IMR-90 (cell line): ENCODE measurements around the gene ITPK1. TPM values are rescaled to one million over a fixed set of nuclear protein-coding genes. Genes with fewer than 3 reads are reported as not detected.

Experiments
- ATAC-seq: fragments of 200-7000 bp; cut with Tn5 transposase; 2 replicates; pipeline ENCODE4 v1.9.1; 2020; ENCODE audit warnings: low read depth, mild to moderate bottlenecking, moderate library complexity
- BruUV-seq: library from RNA; stranded (reverse); fragments of 400-500 nt; replicated peaks from 2 replicates; lab custom pipeline; 2021; lab: Mats Ljungman, UMichigan
- CTCF ChIA-PET: fragments of 300-600 bp; formaldehyde crosslinking; extraction: SDS; loops from one replicate; lab custom pipeline; 2021; ENCODE audit warnings: antibody characterized with exemption; lab: Yijun Ruan, JAX
- POLR2A ChIA-PET: fragments of 300-600 bp; sonication (Branson Sonifier 250); formaldehyde crosslinking; loops from one replicate; lab custom pipeline; 2022; ENCODE audit warnings: antibody characterized with exemption; ENCODE audit not compliant: unreplicated experiment; lab: Charles Lee
- DNase-seq: peaks from one replicate; pipeline ENCODE4 v3.0.0; 2013
- H2AFZ ChIP-seq: replicated peaks from 2 replicates; pipeline ENCODE3; 2013; ENCODE audit warnings: low read length, mild to moderate bottlenecking; ENCODE audit not compliant: poor library complexity
- H2AK5ac ChIP-seq: 2 replicates; pipeline ENCODE4 v1.6.1; 2013; ENCODE audit warnings: low read depth, low read length, inconsistent platforms
- H2AK9ac ChIP-seq: replicated peaks from 2 replicates; pipeline ENCODE3; 2013; ENCODE audit warnings: mild to moderate bottlenecking, low read depth, low read length, moderate library complexity; ENCODE audit not compliant: poor library complexity
- H2BK120ac ChIP-seq: 2 replicates; pipeline ENCODE4 v1.6.1; 2013; ENCODE audit warnings: low read depth, low read length, inconsistent platforms
- H2BK15ac ChIP-seq: 3 replicates; pipeline ENCODE4 v1.6.1; 2013; ENCODE audit warnings: low read depth, low read length, inconsistent platforms
- H2BK20ac ChIP-seq: 2 replicates; pipeline ENCODE4 v1.6.1; 2013; ENCODE audit warnings: low read depth, mild to moderate bottlenecking, inconsistent platforms, low read length, moderate library complexity
- H2BK5ac ChIP-seq: 2 replicates; pipeline ENCODE4 v1.6.1; 2013; ENCODE audit warnings: mild to moderate bottlenecking, low read depth, low read length, inconsistent platforms; ENCODE audit not compliant: poor library complexity, severe bottlenecking
- H3K14ac ChIP-seq: replicated peaks from 2 replicates; pipeline ENCODE4 v1.6.1; 2013; ENCODE audit warnings: low read depth, low read length, inconsistent platforms
- H3K18ac ChIP-seq: 2 replicates; pipeline ENCODE4 v1.6.1; 2013; ENCODE audit warnings: low read depth, low read length, control low read depth
- H3K23ac ChIP-seq: 2 replicates; pipeline ENCODE4 v1.6.1; 2013; ENCODE audit warnings: low read depth, low read length, inconsistent platforms
- H3K27ac ChIP-seq: 2 replicates; pipeline ENCODE4 v1.5.1; 2013; ENCODE audit warnings: mild to moderate bottlenecking, control low read depth, low read length; ENCODE audit not compliant: insufficient read depth
- H3K27me3 ChIP-seq: 2 replicates; pipeline ENCODE4 v1.6.1; 2013; ENCODE audit warnings: low read length; ENCODE audit not compliant: control insufficient read depth, insufficient read depth
- H3K36me3 ChIP-seq: 2 replicates; pipeline ENCODE4 v1.6.1; 2013; ENCODE audit warnings: low read length, mixed read lengths; ENCODE audit not compliant: control insufficient read depth, insufficient read depth
- H3K4ac ChIP-seq: 2 replicates; pipeline ENCODE4 v1.6.1; 2013; ENCODE audit warnings: low read depth, low read length, inconsistent platforms
- H3K4me1 ChIP-seq: 2 replicates; pipeline ENCODE4 v1.6.1; 2013; ENCODE audit warnings: low read length, mixed read lengths; ENCODE audit not compliant: control insufficient read depth, insufficient read depth
- H3K4me2 ChIP-seq: 2 replicates; pipeline ENCODE4 v1.6.1; 2013; ENCODE audit warnings: low read depth, mild to moderate bottlenecking, control low read depth, low read length, moderate library complexity
- H3K4me3 ChIP-seq: 2 replicates; pipeline ENCODE4 v1.5.1; 2013; ENCODE audit warnings: low read depth, mild to moderate bottlenecking, control low read depth, low read length, moderate library complexity; ENCODE audit not compliant: insufficient read depth
- H3K56ac ChIP-seq: 2 replicates; pipeline ENCODE4 v1.6.1; 2013; ENCODE audit warnings: low read length, inconsistent platforms; ENCODE audit not compliant: insufficient read depth; ENCODE audit errors: extremely low read depth
- H3K79me1 ChIP-seq, 2 experiments: 2 replicates each; pipeline ENCODE4 v1.6.1; 2013; ENCODE audit warnings: low read length in 2 of 2, inconsistent platforms in 1 of 2, low read depth in 1 of 2
- H3K9ac ChIP-seq: 2 replicates; pipeline ENCODE4 v1.6.1; 2013; ENCODE audit warnings: low read depth, low read length, control low read depth
- H3K9me1 ChIP-seq: 2 replicates; pipeline ENCODE4 v1.6.1; 2013; ENCODE audit warnings: low read length, inconsistent platforms; ENCODE audit not compliant: insufficient read depth
- H3K9me3 ChIP-seq: 2 replicates; pipeline ENCODE4 v1.6.1; 2013; ENCODE audit warnings: low read length; ENCODE audit not compliant: control insufficient read depth, insufficient read depth
- H4K20me1 ChIP-seq: 2 replicates; pipeline ENCODE4 v1.6.1; 2013; ENCODE audit warnings: low read length, inconsistent platforms; ENCODE audit not compliant: insufficient read depth
- H4K5ac ChIP-seq: 2 replicates; pipeline ENCODE4 v1.6.1; 2013; ENCODE audit warnings: mild to moderate bottlenecking, low read depth, low read length, control low read depth
- H4K8ac ChIP-seq, 2 experiments: 2 replicates each; pipeline ENCODE4 v1.6.1; 2013; ENCODE audit warnings: low read depth in 2 of 2, low read length in 2 of 2, control low read depth in 1 of 2, inconsistent platforms in 1 of 2
- H4K91ac ChIP-seq: 2 replicates; pipeline ENCODE4 v1.6.1; 2013; ENCODE audit warnings: low read depth, low read length, inconsistent platforms; ENCODE audit not compliant: insufficient read depth
- BHLHE40 ChIP-seq: fragments of 150-350 bp; IDR thresholded peaks from 2 replicates; pipeline ENCODE4 v1.6.1; 2016; ENCODE audit warnings: mild to moderate bottlenecking, low read depth, low read length
- CEBPB ChIP-seq: IDR thresholded peaks from 2 replicates; pipeline ENCODE4 v1.6.1; 2012; ENCODE audit warnings: low read depth, low read length, improper control_type of control experiment
- CHD1 ChIP-seq: IDR thresholded peaks from 2 replicates; pipeline ENCODE4 v1.6.1; 2012; ENCODE audit warnings: low read depth, low read length, improper control_type of control experiment
- FOS ChIP-seq: fragments of 150-350 bp; IDR thresholded peaks from 2 replicates; pipeline ENCODE4 v1.6.1; 2016; ENCODE audit warnings: low read depth, low read length
- MAFK ChIP-seq: IDR thresholded peaks from 2 replicates; pipeline ENCODE4 v1.6.1; 2012; ENCODE audit warnings: low read depth, low read length, improper control_type of control experiment
- MXI1 ChIP-seq: IDR thresholded peaks from 2 replicates; pipeline ENCODE4 v1.6.1; 2012; ENCODE audit warnings: low read depth, mild to moderate bottlenecking, low read length, moderate library complexity, borderline replicate concordance
- NFE2L2 ChIP-seq: fragments of 150-350 bp; IDR thresholded peaks from 2 replicates; pipeline ENCODE4 v1.6.1; 2016; ENCODE audit warnings: low read depth, mild to moderate bottlenecking, low read length
- dilution Hi-C: fragments of 300-500 bp; cut with HindIII; formaldehyde crosslinking; loops from one replicate; pipeline ENCODE4 v1.14.3; 2018; ENCODE audit warnings: low sequenced_read_pairs; ENCODE audit not compliant: unreplicated experiment
- in situ Hi-C: fragments of 300-500 bp; cut with MboI; formaldehyde crosslinking; loops from 3 replicates; pipeline ENCODE4 v1.14.3; 2019; ENCODE audit warnings: low sequenced_read_pairs, inconsistent platforms, mixed read lengths
- intact Hi-C: fragments of 100-400 bp; cut with micrococcal nuclease; formaldehyde crosslinking; loops from 2 replicates; pipeline ENCODE4 v1.10.0; 2022
- polyA plus RNA-seq, 3 experiments: library from polyadenylated mRNA; depleted of rRNA; stranded (reverse); fragments of >200 nt; gene quantifications; 2 replicates each; pipeline ENCODE4 v1.2.3, GENCODE V29; 2012; ENCODE audit warnings: low replicate concordance in 1 of 3
- total RNA-seq: library from RNA; depleted of rRNA; stranded (reverse); fragments of >200 nt; gene quantifications from 2 replicates; pipeline ENCODE4 v1.2.3, GENCODE V29; 2012
- TF ChIP-seq, protein P1 (sequence below): fragments of 150-350 bp; IDR thresholded peaks from 2 replicates; pipeline ENCODE4 v1.6.1; 2016; ENCODE audit warnings: low read depth, mild to moderate bottlenecking, low read length, moderate library complexity, borderline replicate concordance
- TF ChIP-seq, protein P2 (sequence below): fragments of 150-350 bp; IDR thresholded peaks from 2 replicates; pipeline ENCODE4 v1.6.1; 2017; ENCODE audit warnings: mild to moderate bottlenecking, antibody characterized with exemption, low read length, low read depth
- TF ChIP-seq, protein P3 (sequence below): conservative IDR thresholded peaks from 2 replicates; pipeline ENCODE4 v1.5.1; 2012; ENCODE audit warnings: mild to moderate bottlenecking, low read depth, low read length, improper control_type of control experiment

ITPK1 gene
- total and polyA plus RNA-seq, 2 of the 4 experiments (the other 2 are of a cell fraction): 21.7 to 26.9 TPM

DNA sequence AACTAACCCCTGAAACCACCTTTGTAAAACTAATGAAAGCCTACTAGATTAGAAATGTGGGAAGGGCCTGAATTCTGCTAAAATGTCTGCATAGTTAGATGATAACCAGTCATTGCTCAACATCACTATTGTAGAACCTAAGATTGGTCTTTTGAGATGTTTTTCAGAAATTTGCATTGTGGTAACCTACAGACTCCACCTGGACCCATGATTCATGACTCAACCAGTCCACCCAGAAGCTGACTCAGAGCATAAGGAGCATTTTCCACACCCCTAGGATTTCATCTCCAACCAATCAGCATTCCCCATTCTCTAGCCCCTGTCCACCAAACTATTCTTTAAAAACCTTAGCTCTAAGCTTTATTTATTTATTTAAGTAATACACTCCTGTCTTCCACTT, 223.1 kb downstream of the ITPK1 start:
- H3K79me1 ChIP-seq: no peaks in the 10 kb centered on the region
- no peak overlapping the region for H3K4me3 ChIP-seq
- ChIA-PET CTCF (interaction anchor here (0.9 kb wide), 1 partner anchor 12 kb away, joined by 5 read pairs; no protein-coding TSS in a partner anchor), POLR2A (no interaction called here)
- H4K5ac ChIP-seq: no peak overlapping the region
- no peak for ATAC-seq
- H2BK5ac ChIP-seq: no peak overlapping the region
- H4K8ac ChIP-seq: no peak overlapping the region
- H2BK15ac ChIP-seq: no peak overlapping the region
- no peak overlapping the region for H2AK5ac ChIP-seq
- H3K36me3 ChIP-seq: no peaks in the 10 kb centered on the region
- no peak overlapping the region for H3K14ac ChIP-seq
- H4K20me1 ChIP-seq: no peaks in the 10 kb centered on the region
- H2BK20ac ChIP-seq: no peak overlapping the region
- no peaks in the 10 kb centered on the region for H3K4me1 ChIP-seq
- no peak overlapping the region for H2AK9ac ChIP-seq
- no peak overlapping the region for H2BK120ac ChIP-seq
- H3K4ac ChIP-seq: no peak overlapping the region
- intact Hi-C loops: no loop called here
- H3K27me3 ChIP-seq: no peaks in the 10 kb centered on the region; the same call in 1 of the 2 replicates
- no peak overlapping the region for H4K91ac ChIP-seq
- H3K9ac ChIP-seq: no peak overlapping the region
- H2AFZ ChIP-seq: no peak overlapping the region
- H3K56ac ChIP-seq: no peak overlapping the region
- H3K27ac ChIP-seq: no peak overlapping the region
- BruUV-seq: no TSS peak
- peaks cover 5% of the 10 kb centered on the region; the same call in 1 of the 2 replicates for H3K9me3 ChIP-seq
- no peak overlapping the region for H3K18ac ChIP-seq
- H3K4me2 ChIP-seq: no peak overlapping the region
- TF ChIP-seq BHLHE40 (no peak), NFE2L2 (no peak), MXI1 (no peak), FOS (no peak), CHD1 (no peak), CEBPB (no peak), MAFK (no peak)
- TF ChIP-seq, protein P1, sequence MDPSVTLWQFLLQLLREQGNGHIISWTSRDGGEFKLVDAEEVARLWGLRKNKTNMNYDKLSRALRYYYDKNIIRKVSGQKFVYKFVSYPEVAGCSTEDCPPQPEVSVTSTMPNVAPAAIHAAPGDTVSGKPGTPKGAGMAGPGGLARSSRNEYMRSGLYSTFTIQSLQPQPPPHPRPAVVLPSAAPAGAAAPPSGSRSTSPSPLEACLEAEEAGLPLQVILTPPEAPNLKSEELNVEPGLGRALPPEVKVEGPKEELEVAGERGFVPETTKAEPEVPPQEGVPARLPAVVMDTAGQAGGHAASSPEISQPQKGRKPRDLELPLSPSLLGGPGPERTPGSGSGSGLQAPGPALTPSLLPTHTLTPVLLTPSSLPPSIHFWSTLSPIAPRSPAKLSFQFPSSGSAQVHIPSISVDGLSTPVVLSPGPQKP: no peak
- TF ChIP-seq, protein P2, sequence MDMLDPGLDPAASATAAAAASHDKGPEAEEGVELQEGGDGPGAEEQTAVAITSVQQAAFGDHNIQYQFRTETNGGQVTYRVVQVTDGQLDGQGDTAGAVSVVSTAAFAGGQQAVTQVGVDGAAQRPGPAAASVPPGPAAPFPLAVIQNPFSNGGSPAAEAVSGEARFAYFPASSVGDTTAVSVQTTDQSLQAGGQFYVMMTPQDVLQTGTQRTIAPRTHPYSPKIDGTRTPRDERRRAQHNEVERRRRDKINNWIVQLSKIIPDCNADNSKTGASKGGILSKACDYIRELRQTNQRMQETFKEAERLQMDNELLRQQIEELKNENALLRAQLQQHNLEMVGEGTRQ: no peak
- TF ChIP-seq, protein P3, sequence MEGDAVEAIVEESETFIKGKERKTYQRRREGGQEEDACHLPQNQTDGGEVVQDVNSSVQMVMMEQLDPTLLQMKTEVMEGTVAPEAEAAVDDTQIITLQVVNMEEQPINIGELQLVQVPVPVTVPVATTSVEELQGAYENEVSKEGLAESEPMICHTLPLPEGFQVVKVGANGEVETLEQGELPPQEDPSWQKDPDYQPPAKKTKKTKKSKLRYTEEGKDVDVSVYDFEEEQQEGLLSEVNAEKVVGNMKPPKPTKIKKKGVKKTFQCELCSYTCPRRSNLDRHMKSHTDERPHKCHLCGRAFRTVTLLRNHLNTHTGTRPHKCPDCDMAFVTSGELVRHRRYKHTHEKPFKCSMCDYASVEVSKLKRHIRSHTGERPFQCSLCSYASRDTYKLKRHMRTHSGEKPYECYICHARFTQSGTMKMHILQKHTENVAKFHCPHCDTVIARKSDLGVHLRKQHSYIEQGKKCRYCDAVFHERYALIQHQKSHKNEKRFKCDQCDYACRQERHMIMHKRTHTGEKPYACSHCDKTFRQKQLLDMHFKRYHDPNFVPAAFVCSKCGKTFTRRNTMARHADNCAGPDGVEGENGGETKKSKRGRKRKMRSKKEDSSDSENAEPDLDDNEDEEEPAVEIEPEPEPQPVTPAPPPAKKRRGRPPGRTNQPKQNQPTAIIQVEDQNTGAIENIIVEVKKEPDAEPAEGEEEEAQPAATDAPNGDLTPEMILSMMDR: no peak
- no peak for DNase-seq
- no peak overlapping the region for H3K23ac ChIP-seq
- dilution Hi-C loops: no loop called here
- H3K9me1 ChIP-seq: no peaks in the 10 kb centered on the region
- in situ Hi-C loops: no loop called here
